ENCODE data around the gene FAM83E. TPM values are rescaled to one million over a fixed set of nuclear protein-coding genes. Genes with fewer than 3 reads are reported as not detected.

Gene FAM83E
- total and polyA plus RNA-seq, 2 experiments from 2014 or later, result 1.0 to 2.3 TPM

- TF ChIP-seq POLR2AphosphoS5 (IDR thresholded peaks at IDR 0.05; ENCODE audit: low read depth) (0 out of 2 replicates have a peak, but pooled peaks have one; percentile 12), JUNB (IDR thresholded peaks at IDR 0.05; ENCODE audit: unreplicated experiment) (no peak)
- DNase-seq (ENCODE audit: low spot score) (no peak), ATAC-seq (no peak)
- H3K27me3 Mint-ChIP-seq (ENCODE audit: insufficient read depth, low read depth, poor library complexity), result peaks cover 33% of the 10 kb centered on the region
- no peaks in the 10 kb centered on the region for H3K36me3 ChIP-seq (ENCODE audit: insufficient read depth)
- H3K4me3 Mint-ChIP-seq, result no peak overlapping the region; the same call in 2 of the 3 replicates
- no peak overlapping the region for H3K27ac Mint-ChIP-seq
- H3K4me1 Mint-ChIP-seq, result peaks cover 36% of the 10 kb centered on the region
- peaks cover 31% of the 10 kb centered on the region; the same call in 1 of the 2 replicates for H3F3A ChIP-seq (replicated peaks; ENCODE audit: low read depth)
- H3K9me2 ChIP-seq (ENCODE audit: insufficient read depth), result no peaks in the 10 kb centered on the region
- no peak overlapping the region for H3K27ac ChIP-seq (ENCODE audit: low read depth)
- H3K4me2 ChIP-seq, result no peak overlapping the region
- H3K27me3 ChIP-seq (ENCODE audit: insufficient read depth), result no peaks in the 10 kb centered on the region
- no peaks in the 10 kb centered on the region; the same call in 1 of the 3 replicates for H3K9me3 Mint-ChIP-seq
- peaks cover 13% of the 10 kb centered on the region for H4K20me1 ChIP-seq (replicated peaks; ENCODE audit: insufficient read depth)
- peaks cover 25% of the 10 kb centered on the region for H3K4me1 ChIP-seq (ENCODE audit: insufficient read depth)
- H2AFZ ChIP-seq, result no peak overlapping the region
- no peak overlapping the region for H3K4me3 ChIP-seq
- H3K36me3 Mint-ChIP-seq (ENCODE audit: low read depth), result peaks cover 10% of the 10 kb centered on the region; the same call in 2 of the 3 replicates
- H3K79me2 ChIP-seq (replicated peaks; ENCODE audit: insufficient read depth), result peaks cover 11% of the 10 kb centered on the region
Measured at GRCh38 chr19:48627865-48628314, 13.0 kb upstream of the FAM83E start.

DNA sequence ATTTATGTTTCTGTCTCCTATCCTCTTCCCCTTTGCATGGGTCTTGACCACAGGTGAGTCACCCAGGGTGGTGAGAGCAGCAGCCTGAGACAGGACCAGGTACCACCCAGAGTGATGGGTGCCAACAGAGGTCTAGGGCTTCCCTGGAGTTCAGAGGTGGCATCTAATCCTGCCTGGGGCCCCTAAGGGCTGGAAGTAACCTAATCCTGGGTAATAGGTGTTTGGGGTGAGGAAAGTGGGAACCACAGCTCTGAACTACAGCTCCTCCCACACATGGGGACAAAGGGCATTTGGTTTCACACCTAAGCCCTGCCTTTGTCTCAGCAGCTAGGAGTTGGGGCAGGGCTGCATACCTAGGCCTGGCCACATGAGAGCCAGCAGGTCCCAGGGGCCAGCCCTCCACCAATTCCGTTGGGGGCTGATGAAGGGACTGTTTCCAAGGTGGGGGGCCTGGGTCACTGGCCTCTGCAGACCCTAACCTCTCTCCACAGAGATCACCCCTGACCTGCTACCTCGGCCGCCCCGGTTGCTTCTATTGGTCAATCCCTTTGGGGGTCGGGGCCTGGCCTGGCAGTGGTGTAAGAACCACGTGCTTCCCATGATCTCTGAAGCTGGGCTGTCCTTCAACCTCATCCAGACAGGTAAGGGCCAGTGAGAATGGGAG lies 12.5 kb upstream of the FAM83E start:
- Histone ChIP-seq H3K4me1 (ENCODE audit: insufficient read depth) (peaks cover 25% of the 10 kb centered on the region), H3F3A (replicated peaks; ENCODE audit: low read depth) (peaks cover 27% of the 10 kb centered on the region; the same call in 1 of the 2 replicates), H4K20me1 (replicated peaks; ENCODE audit: insufficient read depth) (peaks cover 13% of the 10 kb centered on the region), H2AFZ (no peak overlapping the region), H3K36me3 (ENCODE audit: insufficient read depth) (no peaks in the 10 kb centered on the region), H3K4me2 (no peak overlapping the region), H3K27ac (ENCODE audit: low read depth) (no peak overlapping the region), H3K27me3 (ENCODE audit: insufficient read depth) (no peaks in the 10 kb centered on the region), H3K4me3 (no peak overlapping the region), H3K9me2 (ENCODE audit: insufficient read depth) (no peaks in the 10 kb centered on the region), H3K79me2 (replicated peaks; ENCODE audit: insufficient read depth) (peaks cover 11% of the 10 kb centered on the region)
- Mint-ChIP-seq H3K9me3 (no peaks in the 10 kb centered on the region; the same call in 1 of the 3 replicates), H3K27me3 (ENCODE audit: insufficient read depth, low read depth, poor library complexity) (peaks cover 33% of the 10 kb centered on the region), H3K36me3 (ENCODE audit: low read depth) (peaks cover 8% of the 10 kb centered on the region; the same call in 2 of the 3 replicates), H3K4me3 (peak overlapping the region; percentile 17; the same call in 1 of the 3 replicates), H3K27ac (no peak overlapping the region), H3K4me1 (peaks cover 32% of the 10 kb centered on the region)
- TF ChIP-seq POLR2AphosphoS5 (IDR thresholded peaks at IDR 0.05; ENCODE audit: low read depth), result 0 out of 2 replicates have a peak, but pooled peaks have one; percentile 7
- TF ChIP-seq, protein P1, sequence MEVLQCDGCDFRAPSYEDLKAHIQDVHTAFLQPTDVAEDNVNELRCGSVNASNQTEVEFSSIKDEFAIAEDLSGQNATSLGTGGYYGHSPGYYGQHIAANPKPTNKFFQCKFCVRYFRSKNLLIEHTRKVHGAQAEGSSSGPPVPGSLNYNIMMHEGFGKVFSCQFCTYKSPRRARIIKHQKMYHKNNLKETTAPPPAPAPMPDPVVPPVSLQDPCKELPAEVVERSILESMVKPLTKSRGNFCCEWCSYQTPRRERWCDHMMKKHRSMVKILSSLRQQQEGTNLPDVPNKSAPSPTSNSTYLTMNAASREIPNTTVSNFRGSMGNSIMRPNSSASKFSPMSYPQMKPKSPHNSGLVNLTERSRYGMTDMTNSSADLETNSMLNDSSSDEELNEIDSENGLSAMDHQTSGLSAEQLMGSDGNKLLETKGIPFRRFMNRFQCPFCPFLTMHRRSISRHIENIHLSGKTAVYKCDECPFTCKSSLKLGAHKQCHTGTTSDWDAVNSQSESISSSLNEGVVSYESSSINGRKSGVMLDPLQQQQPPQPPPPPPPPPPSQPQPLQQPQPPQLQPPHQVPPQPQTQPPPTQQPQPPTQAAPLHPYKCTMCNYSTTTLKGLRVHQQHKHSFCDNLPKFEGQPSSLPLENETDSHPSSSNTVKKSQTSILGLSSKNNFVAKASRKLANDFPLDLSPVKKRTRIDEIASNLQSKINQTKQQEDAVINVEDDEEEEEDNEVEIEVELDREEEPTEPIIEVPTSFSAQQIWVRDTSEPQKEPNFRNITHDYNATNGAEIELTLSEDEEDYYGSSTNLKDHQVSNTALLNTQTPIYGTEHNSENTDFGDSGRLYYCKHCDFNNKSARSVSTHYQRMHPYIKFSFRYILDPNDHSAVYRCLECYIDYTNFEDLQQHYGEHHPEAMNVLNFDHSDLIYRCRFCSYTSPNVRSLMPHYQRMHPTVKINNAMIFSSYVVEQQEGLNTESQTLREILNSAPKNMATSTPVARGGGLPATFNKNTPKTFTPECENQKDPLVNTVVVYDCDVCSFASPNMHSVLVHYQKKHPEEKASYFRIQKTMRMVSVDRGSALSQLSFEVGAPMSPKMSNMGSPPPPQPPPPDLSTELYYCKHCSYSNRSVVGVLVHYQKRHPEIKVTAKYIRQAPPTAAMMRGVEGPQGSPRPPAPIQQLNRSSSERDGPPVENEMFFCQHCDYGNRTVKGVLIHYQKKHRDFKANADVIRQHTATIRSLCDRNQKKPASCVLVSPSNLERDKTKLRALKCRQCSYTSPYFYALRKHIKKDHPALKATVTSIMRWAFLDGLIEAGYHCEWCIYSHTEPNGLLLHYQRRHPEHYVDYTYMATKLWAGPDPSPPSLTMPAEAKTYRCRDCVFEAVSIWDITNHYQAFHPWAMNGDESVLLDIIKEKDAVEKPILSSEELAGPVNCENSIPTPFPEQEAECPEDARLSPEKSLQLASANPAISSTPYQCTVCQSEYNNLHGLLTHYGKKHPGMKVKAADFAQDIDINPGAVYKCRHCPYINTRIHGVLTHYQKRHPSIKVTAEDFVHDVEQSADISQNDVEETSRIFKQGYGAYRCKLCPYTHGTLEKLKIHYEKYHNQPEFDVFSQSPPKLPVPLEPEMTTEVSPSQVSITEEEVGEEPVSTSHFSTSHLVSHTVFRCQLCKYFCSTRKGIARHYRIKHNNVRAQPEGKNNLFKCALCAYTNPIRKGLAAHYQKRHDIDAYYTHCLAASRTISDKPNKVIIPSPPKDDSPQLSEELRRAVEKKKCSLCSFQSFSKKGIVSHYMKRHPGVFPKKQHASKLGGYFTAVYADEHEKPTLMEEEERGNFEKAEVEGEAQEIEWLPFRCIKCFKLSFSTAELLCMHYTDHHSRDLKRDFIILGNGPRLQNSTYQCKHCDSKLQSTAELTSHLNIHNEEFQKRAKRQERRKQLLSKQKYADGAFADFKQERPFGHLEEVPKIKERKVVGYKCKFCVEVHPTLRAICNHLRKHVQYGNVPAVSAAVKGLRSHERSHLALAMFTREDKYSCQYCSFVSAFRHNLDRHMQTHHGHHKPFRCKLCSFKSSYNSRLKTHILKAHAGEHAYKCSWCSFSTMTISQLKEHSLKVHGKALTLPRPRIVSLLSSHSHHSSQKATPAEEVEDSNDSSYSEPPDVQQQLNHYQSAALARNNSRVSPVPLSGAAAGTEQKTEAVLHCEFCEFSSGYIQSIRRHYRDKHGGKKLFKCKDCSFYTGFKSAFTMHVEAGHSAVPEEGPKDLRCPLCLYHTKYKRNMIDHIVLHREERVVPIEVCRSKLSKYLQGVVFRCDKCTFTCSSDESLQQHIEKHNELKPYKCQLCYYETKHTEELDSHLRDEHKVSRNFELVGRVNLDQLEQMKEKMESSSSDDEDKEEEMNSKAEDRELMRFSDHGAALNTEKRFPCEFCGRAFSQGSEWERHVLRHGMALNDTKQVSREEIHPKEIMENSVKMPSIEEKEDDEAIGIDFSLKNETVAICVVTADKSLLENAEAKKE (CRISPR knock-in tag; IDR thresholded peaks at IDR 0.05), result no peak
- ATAC-seq, result no peak
- DNase-seq (ENCODE audit: low spot score), result no peak
